Left renal cortex interstitium (tissue), 4 donors: ENCODE data around the gene DGKB. TPM values are rescaled to one million over a fixed set of nuclear protein-coding genes. Genes with fewer than 3 reads are reported as not detected.

Source experiments
- DNase-seq, 4 donors: peaks; one replicate each; pipeline ENCODE4 v3.0.0-alpha.2; 2013; ENCODE audit warnings: low read depth in 4 of 4, low spot score in 2 of 4, missing footprints in 1 of 4
- polyA plus RNA-seq, 4 donors: library from polyadenylated mRNA; unstranded; fragments of 120-200 nt; gene quantifications; one replicate each; pipeline ENCODE4 v1.2.1, GENCODE V29; 2013; ENCODE audit not compliant: insufficient read length in 4 of 4

The DGKB gene
- polyA plus RNA-seq, 4 donors, result 2.6 to 4.0 (median 2.7) TPM

DNA sequence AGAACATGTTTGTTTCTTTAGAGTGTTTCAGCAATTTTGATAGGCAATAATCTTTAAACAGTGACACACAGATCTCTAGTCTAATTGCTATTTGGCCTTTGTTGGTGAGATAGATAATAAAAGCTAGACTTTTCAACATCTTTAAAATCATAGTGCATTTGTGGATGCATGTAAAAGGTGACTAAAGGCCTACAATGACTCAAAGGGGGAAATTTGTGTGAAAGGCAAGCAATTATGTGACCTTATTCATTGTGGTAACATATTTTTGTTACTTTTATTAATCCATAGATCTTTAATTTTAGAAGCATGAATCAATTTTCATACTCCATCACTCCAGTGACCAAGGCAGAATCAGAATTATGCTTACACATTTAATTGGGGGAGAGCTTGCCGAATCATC lies 299.7 kb downstream of the DGKB start:
- no peak for DNase-seq

- no peak for DNase-seq
Observed at GRCh38 chr7:14600766-14601367, 301.7 kb downstream of the DGKB start.

DNA sequence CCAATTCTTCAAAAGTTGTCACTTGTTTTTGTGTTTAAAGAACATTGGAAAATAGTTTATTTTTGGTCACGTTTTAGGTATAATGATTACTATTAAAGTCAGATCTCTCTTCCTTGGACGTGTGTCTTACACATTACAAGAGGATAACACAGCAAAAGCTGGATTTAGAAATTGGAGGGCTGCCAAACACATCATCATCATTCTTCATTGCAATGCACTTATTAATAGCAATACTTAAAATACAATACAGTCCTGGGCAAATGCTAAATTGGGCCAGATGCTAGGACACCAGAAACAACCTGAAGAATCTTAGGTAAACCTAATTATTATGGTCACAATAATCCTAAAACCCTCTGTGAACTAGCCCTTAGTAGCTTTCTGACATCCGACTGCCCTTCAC lies 303.6 kb downstream of the DGKB start:
- DNase-seq, result no peak

DNA sequence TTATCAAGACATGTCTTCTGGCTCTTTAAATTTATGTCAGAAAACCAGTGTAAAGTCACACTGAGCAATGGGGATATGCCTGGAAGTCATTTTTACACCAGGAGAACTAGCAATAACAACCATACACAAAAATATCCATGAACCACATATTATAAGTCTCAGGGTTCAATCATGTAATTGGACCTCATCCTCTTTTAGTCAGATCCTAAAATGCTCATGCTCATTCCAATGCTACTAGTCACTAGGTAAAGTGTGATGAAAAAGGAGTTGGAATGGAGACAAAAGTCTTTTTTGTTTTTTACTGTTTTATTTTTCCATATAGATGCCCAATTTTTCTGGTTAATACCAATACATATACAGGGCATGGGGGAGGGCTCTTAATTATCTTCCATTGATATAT lies 306.1 kb downstream of the DGKB start:
- no peak for DNase-seq

GRCh38 chr7:14590206-14590605 lies 312.3 kb downstream of the DGKB start:
- DNase-seq, result no peak

GRCh38 chr7:14585232-14585631 lies 317.3 kb downstream of the DGKB start:
- DNase-seq, result no peak

DNA sequence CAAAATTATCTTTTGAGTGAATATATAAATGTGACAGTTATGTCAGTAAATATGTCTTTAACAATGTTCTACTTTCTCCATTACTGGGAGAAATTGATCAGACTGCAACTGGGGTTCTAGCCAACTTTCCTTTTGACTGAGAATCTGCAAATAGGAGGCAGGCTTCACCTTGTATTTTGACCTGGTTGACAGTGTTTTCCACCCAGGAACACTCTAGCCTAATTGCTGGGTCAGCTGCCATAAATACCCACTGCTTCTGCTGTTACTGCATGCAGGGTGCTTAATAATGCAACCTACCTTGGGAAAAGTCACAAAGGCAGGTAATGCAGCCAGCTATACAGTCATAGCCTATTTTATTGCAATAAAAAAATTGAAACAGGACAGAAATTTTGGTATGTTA lies 319.0 kb downstream of the DGKB start:
- DNase-seq, result no peak

DNA sequence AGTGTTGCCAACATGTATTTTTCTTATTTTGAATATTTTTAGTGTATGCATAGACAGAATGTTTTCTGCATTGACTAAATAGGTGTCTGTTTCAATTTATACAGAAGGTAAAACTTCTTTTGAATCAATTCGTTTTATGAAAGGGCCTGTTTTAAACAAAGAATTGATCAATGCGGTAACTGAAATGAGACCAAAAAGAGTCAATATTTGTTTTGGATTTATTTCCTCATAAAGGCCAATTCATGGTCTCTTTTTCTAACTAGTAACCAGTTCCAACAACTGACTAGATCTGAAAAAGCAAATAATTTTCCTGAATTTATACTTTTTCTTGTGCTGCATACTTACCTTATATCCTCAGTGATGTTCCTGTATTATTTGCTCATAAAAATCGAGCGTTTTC lies 320.5 kb downstream of the DGKB start:
- DNase-seq, result no peak

GRCh38 chr7:14579971-14580370 lies 322.6 kb downstream of the DGKB start:
- no peak for DNase-seq

- no peak for DNase-seq
Observed at GRCh38 chr7:14576578-14576977, 326.0 kb downstream of the DGKB start.

GRCh38 chr7:14570750-14571607 lies 331.6 kb downstream of the DGKB start:
- no peak for DNase-seq

DNA sequence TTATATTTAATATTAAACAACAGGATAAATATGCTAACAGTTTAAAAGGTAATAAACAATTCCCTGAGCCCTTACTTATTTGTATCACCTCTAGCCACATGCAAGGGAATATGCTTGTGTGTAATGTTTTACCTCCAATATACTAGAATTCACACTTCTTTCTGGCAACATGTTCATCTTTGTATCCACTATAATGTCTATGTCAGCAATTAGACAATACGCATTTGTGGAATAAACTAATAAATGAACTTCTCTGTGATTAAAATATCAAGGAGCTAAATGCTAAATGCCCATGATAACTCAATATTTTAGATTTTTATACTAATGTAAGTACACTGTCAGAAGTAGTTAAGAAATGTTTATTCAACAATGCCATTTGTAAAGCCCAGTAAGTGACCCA lies 350.5 kb downstream of the DGKB start:
- no peak for DNase-seq

DNA sequence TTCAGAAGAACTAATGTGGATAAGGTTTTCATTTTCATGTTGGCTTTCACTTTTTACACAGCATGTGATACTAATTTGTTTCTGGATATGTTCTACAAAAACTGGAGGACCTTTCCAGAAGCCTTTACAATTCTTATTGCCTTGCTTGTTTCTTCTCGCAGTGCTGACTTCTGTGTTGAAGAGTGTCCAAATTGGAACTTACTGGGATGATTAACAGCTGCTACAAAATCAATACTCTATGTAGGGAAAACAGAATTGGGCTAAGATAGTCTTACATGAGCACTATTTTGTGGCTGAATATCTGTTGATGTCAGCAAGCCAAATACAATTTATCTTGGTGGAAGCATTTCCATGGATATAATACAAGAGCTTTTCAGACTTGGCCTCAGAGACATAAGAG lies 351.2 kb downstream of the DGKB start:
- DNase-seq, result no peak

- no peak for DNase-seq
Observed at GRCh38 chr7:14542624-14543023, 359.9 kb downstream of the DGKB start.

DNA sequence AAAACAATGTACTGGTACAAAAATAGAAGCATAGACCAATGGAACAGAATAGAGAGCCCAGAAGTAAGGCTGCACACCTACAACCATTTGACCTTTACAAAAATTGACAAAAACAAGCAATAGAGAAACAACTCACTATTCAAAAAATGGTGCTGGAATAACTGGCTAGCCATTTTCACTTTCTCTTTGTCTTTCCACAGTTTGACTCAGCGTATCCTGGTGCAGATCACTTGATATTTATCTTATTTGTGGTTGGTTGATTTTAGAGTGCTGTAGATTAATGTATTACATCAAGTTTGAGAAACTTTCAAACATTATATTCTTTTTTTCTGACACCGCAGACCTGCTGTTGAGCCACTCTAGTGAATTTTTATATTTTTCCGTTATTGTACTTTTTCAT lies 381.4 kb downstream of the DGKB start:
- DNase-seq, result no peak

GRCh38 chr7:14510268-14510667 lies 392.3 kb downstream of the DGKB start:
- DNase-seq, result no peak

GRCh38 chr7:14507617-14508016 lies 394.9 kb downstream of the DGKB start:
- DNase-seq, result no peak

DNA sequence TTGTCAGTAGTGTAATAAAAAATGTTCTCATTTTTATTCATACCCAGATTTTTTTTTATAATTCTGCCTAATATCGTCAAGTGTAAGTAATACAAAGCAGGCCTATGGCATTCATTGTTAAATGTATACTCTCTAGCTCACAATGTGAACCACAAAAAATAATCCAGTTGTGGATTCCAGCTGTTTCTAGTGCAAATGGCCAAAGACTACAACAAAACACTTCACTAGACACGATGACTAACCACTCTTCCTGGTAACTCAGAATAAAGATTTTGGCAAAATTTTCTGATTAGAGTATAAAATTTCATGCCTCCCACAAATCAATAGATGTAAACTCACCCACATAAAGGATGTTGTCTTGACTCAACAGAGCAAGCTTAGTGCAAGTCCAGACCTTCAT lies 396.6 kb downstream of the DGKB start:
- DNase-seq, result no peak

DNA sequence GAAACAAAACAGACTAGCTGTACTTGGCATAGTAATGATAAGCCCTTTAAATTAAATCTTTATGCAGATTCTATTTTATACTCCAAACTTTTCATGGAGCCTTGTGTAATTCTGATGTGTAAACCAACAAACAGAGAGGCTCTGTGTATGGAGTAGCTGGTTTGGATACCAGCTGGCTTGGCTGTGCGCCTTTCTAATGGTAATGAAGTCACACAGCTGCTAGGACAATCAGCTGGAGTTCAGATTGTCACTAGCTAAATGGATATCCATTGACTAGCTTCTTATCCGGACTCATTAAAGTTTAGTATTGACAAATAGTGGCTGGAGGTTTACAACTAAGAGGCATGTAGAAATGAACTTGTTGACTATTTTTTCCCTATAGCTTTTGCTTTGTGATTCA lies 398.4 kb downstream of the DGKB start:
- DNase-seq, result no peak

- no peak for DNase-seq
Observed at GRCh38 chr7:14503623-14504022, 398.9 kb downstream of the DGKB start.

- DNase-seq, result no peak
Observed at GRCh38 chr7:14501436-14501835, 401.1 kb downstream of the DGKB start.

DNA sequence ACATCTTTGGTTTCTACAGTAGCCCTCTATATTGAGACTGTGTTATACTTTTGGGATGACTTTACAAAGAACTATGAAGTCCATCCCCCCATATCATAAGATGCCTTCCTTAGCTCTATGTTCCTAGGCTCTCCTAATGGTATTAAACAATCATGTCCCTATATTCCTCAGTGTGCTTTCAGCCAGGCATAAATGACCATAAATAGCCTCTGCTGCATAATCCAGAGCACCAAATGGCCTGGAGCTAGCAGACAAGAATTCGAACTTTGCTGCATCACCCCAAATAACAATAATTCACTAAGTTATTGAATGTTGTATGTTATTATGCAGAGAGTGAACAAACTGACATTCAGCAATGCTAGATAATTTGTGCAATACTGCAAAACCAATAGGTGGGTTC lies 405.2 kb downstream of the DGKB start:
- DNase-seq, result no peak
